ENCODE data around the gene HIVEP3. TPM values are rescaled to one million over a fixed set of nuclear protein-coding genes. Genes with fewer than 3 reads are reported as not detected.

Gene HIVEP3
- total RNA-seq, 1 donor from 2014 or later: 5.7 TPM

GRCh38 chr1:41486053-41486370 is 432.7 kb downstream of the HIVEP3 start:
- H3K27me3 ChIP-seq (ENCODE audit: low read depth): no peaks in the 10 kb centered on the region
- H3K36me3 ChIP-seq: no peaks in the 10 kb centered on the region
- DNase-seq: no peak
- TF ChIP-seq CTCF (IDR thresholded peaks at IDR 0.05; ENCODE audit: borderline replicate concordance): no peak
- intact Hi-C loops (cut with micrococcal nuclease): no loop called here
- no peak overlapping the region for H3K27ac ChIP-seq (replicated peaks)
- H3K4me1 ChIP-seq: peaks cover 68% of the 10 kb centered on the region
- H3K4me3 ChIP-seq: no peak overlapping the region
- H3K9me3 ChIP-seq (replicated peaks): no peaks in the 10 kb centered on the region

- peaks cover 64% of the 10 kb centered on the region for H3K4me1 ChIP-seq
- no peak overlapping the region for H3K27ac ChIP-seq (replicated peaks)
- no peaks in the 10 kb centered on the region for H3K27me3 ChIP-seq (ENCODE audit: low read depth)
- no peak for DNase-seq
- no peak overlapping the region for H3K4me3 ChIP-seq
- no peaks in the 10 kb centered on the region for H3K9me3 ChIP-seq (replicated peaks)
- TF ChIP-seq CTCF (IDR thresholded peaks at IDR 0.05; ENCODE audit: borderline replicate concordance): no peak
- intact Hi-C loops (cut with micrococcal nuclease): no loop called here
- no peaks in the 10 kb centered on the region for H3K36me3 ChIP-seq
These were observed 433.1 kb downstream of the HIVEP3 start for GRCh38 chr1:41485605-41486004.

DNA sequence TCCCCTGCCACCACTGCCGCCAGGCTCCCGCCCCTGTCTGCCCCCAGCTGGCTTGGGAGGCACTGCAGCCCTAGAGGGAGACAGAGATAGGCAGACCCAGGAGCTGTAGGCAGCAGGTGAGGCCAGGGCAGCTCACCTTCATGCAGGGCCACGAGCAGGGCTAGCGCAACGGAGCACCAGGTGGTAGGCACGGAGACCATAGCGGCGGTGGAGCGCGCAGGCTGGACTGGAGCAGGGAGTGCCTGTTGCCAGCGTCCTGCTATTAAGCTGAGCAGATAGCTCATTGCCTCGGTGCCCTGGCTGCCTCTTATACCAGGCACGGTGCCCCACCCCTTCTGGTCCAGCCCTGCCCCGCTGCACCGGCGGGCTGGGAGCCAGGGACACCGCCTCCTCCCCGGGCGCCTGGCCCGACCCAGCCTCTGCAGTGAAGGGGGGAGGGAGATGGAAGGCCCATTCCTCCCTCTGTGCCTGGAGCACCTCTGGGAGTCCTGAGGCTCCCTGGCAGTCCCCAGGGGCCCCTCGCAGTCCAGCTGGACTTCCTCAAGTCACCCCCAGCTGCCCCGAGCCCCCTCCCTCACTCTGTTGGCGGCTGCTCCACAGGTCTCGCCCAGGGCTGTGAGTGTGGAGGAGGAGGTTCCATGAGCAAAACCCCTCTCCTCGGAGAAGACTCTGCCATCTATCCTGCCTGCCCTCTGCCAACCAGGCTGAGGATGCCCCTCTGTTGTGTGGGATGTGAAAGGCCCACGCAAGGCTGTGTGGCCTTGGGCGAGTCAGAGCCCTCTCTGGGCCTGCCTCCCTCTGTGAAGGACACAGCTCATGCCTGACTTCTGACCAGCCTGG is 434.1 kb downstream of the HIVEP3 start, which contains the start of gene EDN2:
Gene EDN2, minus strand, starts transcription at position 282 of the 840 bp plus-strand sequence. Its CDS starts 82 bp downstream, at position 200.
- Histone ChIP-seq H3K9me3 (replicated peaks) (no peaks in the 10 kb centered on the region), H3K36me3 (no peaks in the 10 kb centered on the region), H3K4me1 (peaks cover 64% of the 10 kb centered on the region), H3K27ac (replicated peaks) (peak within 1 kb of the TSS; percentile 51), H3K4me3 (peak within 1 kb of the TSS; percentile 36), H3K27me3 (ENCODE audit: low read depth) (no peaks in the 10 kb centered on the region)
- peak; percentile 46 for TF ChIP-seq CTCF (IDR thresholded peaks at IDR 0.05; ENCODE audit: borderline replicate concordance)
- intact Hi-C loops (cut with micrococcal nuclease): no loop called here
- DNase-seq: peak; percentile 77

GRCh38 chr1:41483960-41484401 is 434.7 kb downstream of the HIVEP3 start:
- peak overlapping the region; percentile 51 for H3K27ac ChIP-seq (replicated peaks)
- intact Hi-C loops (cut with micrococcal nuclease): no loop called here
- peaks cover 70% of the 10 kb centered on the region for H3K4me1 ChIP-seq
- H3K9me3 ChIP-seq (replicated peaks): no peaks in the 10 kb centered on the region
- no peak for DNase-seq
- no peaks in the 10 kb centered on the region for H3K36me3 ChIP-seq
- TF ChIP-seq CTCF (IDR thresholded peaks at IDR 0.05; ENCODE audit: borderline replicate concordance): no peak
- H3K4me3 ChIP-seq: peak overlapping the region; percentile 36
- no peaks in the 10 kb centered on the region for H3K27me3 ChIP-seq (ENCODE audit: low read depth)

GRCh38 chr1:41483001-41483850 is 435.5 kb downstream of the HIVEP3 start:
- peak; percentile 62 for DNase-seq

More at GRCh38 chr1:41483001-41483850, 435.5 kb downstream of the HIVEP3 start:
- Histone ChIP-seq H3K9me3 (replicated peaks) (no peaks in the 10 kb centered on the region), H3K4me3 (no peak overlapping the region), H3K4me1 (peaks cover 78% of the 10 kb centered on the region), H3K36me3 (no peaks in the 10 kb centered on the region), H3K27me3 (ENCODE audit: low read depth) (no peaks in the 10 kb centered on the region), H3K27ac (replicated peaks) (peak overlapping the region; percentile 38)
- no peak for TF ChIP-seq CTCF (IDR thresholded peaks at IDR 0.05; ENCODE audit: borderline replicate concordance)
- intact Hi-C loops (cut with micrococcal nuclease): no loop called here

Measured in left ventricle myocardium inferior (tissue), 1 donor.